CD4-positive, alpha-beta memory T cell (primary cell): ENCODE measurements around the gene GGA1. TPM values are rescaled to one million over a fixed set of nuclear protein-coding genes. Genes with fewer than 3 reads are reported as not detected.
A peak's percentile ranks its signal among the peaks of the same experiment; 100 is the strongest.

ENCODE experiments used
- CTCF ChIA-PET: fragments of 350-600 bp; sonication (Branson Sonifier 250); formaldehyde crosslinking; loops from one replicate; lab custom pipeline; 2021; ENCODE audit warnings: inconsistent platforms; ENCODE audit not compliant: partially characterized antibody; lab: Charles Lee
- POLR2A ChIA-PET: fragments of 350-600 bp; sonication (Branson Sonifier 250); formaldehyde crosslinking; loops from one replicate; lab custom pipeline; 2021; ENCODE audit not compliant: partially characterized antibody; lab: Charles Lee
- DNase-seq, 5 donors: peaks; one replicate each; pipeline versions ENCODE4 v3.0.0 to v3.0.0-alpha.2; 2020 to 2022; ENCODE audit warnings: mixed read lengths in 1 of 5
- H3K27ac ChIP-seq: one replicate; pipeline ENCODE4 v1.7.0; 2013; ENCODE audit warnings: low read depth, low read length
- H3K27me3 ChIP-seq: 2 replicates; pipeline ENCODE4 v1.7.0; 2013; ENCODE audit warnings: mild to moderate bottlenecking, low read length, moderate library complexity; ENCODE audit not compliant: insufficient read depth
- H3K36me3 ChIP-seq: 2 replicates; pipeline ENCODE4 v1.7.0; 2013; ENCODE audit warnings: mild to moderate bottlenecking, low read length, moderate library complexity; ENCODE audit not compliant: insufficient read depth
- H3K4me1 ChIP-seq: 2 replicates; pipeline ENCODE4 v1.7.0; 2013; ENCODE audit warnings: mild to moderate bottlenecking, low read length, moderate library complexity; ENCODE audit not compliant: insufficient read depth
- H3K4me3 ChIP-seq, 2 donors: one replicate each; pipeline ENCODE4 v1.7.0; 2013; ENCODE audit warnings: low read length in 2 of 2, mild to moderate bottlenecking in 1 of 2
- H3K9me3 ChIP-seq, 2 donors: one replicate each; pipeline ENCODE4 v1.7.0; 2013; ENCODE audit warnings: low read length in 2 of 2, control low read depth in 1 of 2; ENCODE audit not compliant: control insufficient read depth in 1 of 2
- H3K27ac Mint-ChIP-seq, 7 donors: one replicate each; pipeline ENCODE4 v1.8.0; 2020 to 2021; ENCODE audit warnings: mixed read lengths in 7 of 7, mild to moderate bottlenecking in 6 of 7, inconsistent platforms in 3 of 7, moderate library complexity in 3 of 7
- H3K27me3 Mint-ChIP-seq, 2 donors: one replicate each; pipeline ENCODE4 v1.8.0; 2020 to 2021; ENCODE audit warnings: mixed read lengths in 2 of 2
- H3K36me3 Mint-ChIP-seq, 2 donors: one replicate each; pipeline ENCODE4 v1.8.0; 2020 to 2021; ENCODE audit warnings: mixed read lengths in 2 of 2, inconsistent platforms in 1 of 2, mild to moderate bottlenecking in 1 of 2
- H3K4me1 Mint-ChIP-seq, 4 donors: one replicate each; pipeline ENCODE4 v1.8.0; 2020 to 2021; ENCODE audit warnings: mixed read lengths in 4 of 4, mild to moderate bottlenecking in 1 of 4
- H3K4me3 Mint-ChIP-seq, 8 donors: one replicate each; pipeline ENCODE4 v1.8.0; 2020 to 2021; ENCODE audit warnings: mixed read lengths in 8 of 8, mild to moderate bottlenecking in 7 of 8, moderate library complexity in 6 of 8, inconsistent platforms in 3 of 8
- H3K9me3 Mint-ChIP-seq, 8 donors: one replicate each; pipeline ENCODE4 v1.8.0; 2020 to 2021; ENCODE audit warnings: mixed read lengths in 8 of 8, mild to moderate bottlenecking in 5 of 8, inconsistent platforms in 3 of 8, moderate library complexity in 1 of 8
- intact Hi-C: fragments of 100-400 bp; cut with micrococcal nuclease; formaldehyde crosslinking; loops from one replicate; pipeline ENCODE4 v1.15.1; 2023
- polyA plus RNA-seq, 2 donors: library from polyadenylated mRNA; unstranded; fragments of 300-500 nt; fragmentation: Illumina TruSeq; gene quantifications; one replicate each; pipeline ENCODE4 v1.2.3, GENCODE V29; 2021
- total RNA-seq, 2 experiments: library from RNA; stranded (reverse); gene quantifications; one replicate each; pipeline ENCODE4 v1.2.3, GENCODE V29; 2021

GGA1 gene
- total and polyA plus RNA-seq, 4 experiments from 2014 or later = 16.3 to 109 (median 67.5) TPM

DNA sequence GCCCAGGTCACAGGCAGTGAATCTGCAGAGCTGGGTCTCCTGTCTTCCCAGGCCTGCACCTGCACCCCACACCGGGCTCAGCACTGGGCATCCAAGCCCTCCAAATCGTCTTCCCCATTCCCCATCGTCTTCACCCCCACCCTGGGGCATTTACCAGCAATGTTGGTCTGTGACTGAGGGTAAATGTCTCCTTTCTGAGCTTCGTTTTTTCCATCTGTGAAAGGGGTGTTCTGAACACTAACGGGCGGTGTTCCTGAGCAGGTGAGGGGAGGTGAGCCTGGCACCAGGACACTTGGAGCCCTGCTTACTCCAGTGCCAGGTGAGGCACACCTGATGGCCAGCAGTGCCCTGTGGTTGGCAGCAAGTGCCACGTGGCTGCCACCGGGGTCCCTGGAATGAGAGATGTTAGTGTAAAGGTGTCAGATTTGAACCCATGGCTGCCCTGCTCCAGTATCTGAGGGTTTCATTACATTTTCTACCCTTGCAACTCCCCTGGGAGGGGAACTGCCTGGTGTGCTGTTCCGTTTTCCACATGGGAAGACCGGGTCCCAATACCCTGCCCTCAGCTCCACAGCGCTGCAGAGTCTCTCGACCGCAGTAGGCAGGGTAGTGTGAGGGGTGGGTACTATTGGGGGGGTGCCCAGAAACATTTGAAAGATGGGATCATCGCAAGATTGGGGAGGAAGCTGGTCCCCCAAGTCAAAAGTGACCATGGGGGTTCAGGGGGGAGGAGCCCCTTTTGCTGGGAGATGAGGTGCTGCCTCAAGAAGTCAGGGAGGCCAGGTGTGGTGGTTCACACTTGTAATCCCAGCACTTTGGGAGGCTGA lies 46.4 kb upstream of the GGA1 start:
- DNase-seq = no peak
- peak overlapping the region in 2 of 7 donors; percentile 47 to 58 for H3K27ac Mint-ChIP-seq

DNA sequence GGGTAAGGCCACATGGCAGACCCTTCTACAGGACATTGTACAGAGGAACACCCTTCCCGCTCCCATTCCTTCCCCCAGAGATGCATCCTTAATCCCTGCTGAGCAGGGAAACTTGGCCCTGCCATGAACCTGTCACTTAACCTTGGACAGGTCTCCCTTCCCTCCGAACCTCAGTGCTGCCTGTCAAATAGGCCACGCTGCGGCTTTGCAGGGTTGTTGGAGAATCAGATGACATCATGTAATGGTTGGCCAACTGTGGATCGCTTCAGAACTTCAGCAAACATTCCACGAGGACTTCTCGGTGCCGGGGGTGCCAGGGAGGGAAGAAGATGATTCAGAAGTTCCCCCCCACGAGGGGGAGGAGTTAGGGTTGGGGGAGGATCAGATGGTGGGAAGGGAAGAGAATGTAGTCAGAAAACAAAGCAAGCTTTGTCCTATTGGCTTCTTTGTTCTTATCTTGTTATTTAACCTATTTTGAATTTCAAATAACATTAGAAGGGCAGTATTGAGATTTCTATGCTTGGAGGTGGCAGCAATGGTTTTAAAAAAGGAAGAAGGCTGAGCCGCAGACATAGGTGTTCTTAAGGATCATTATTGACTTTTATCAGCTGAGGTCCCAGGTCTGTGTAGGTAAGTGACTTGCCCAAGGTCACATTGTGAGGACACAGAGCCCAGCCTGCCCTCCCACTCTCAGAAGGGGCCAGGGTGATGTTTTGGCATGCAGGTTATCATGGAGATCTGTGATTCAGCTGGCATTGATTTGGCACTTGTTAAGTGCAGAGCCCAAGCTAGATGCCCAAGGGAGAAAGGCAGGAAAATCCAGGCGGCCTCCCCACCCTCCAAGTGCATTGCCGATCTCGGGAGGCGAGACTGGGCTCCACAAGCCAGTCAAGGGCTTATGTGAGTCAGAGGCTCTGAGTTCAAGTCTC lies 45.2 kb upstream of the GGA1 start:
- Mint-ChIP-seq H3K36me3 (no peaks in the 10 kb centered on the region), H3K4me1 (peaks cover 15 to 53% (median 31%) of the 10 kb centered on the region in 4 donors), H3K27ac (peak overlapping the region in 1 of 7 donors; percentile 10), H3K9me3 (no peaks in the 10 kb centered on the region), H3K4me3 (peak overlapping the region in 1 of 8 donors; percentile 78), H3K27me3 (peaks cover 23 to 33% of the 10 kb centered on the region in 2 donors)
- Histone ChIP-seq H3K36me3 (no peaks in the 10 kb centered on the region), H3K27ac (no peak overlapping the region), H3K9me3 (no peaks in the 10 kb centered on the region), H3K27me3 (peaks cover 28% of the 10 kb centered on the region), H3K4me1 (peaks cover 37% of the 10 kb centered on the region), H3K4me3 (no peak overlapping the region)
- no peak for DNase-seq
- ChIA-PET POLR2A (interaction anchor here (0.8 kb wide), 1 partner anchor 23 kb away, joined by 3 read pairs; no protein-coding TSS in a partner anchor), CTCF (interaction anchor here (0.7 to 21.0 kb wide), 7 partner anchors 9 to 207 kb away, joined by 3 to 523 read pairs (median 5); partner anchors contain the start of gene NOL12)
- intact Hi-C loops = no loop called here

More for the DNA sequence above, 46.4 kb upstream of the GGA1 start:
- H3K4me3 Mint-ChIP-seq = peak overlapping the region in 7 of 8 donors; percentile 61 to 91 (median 70)
- no peak overlapping the region for H3K4me3 ChIP-seq
- POLR2A ChIA-PET = interaction anchor here (0.7 to 1.4 kb wide), 2 partner anchors 20 to 24 kb away, joined by 3 to 6 read pairs; no protein-coding TSS in a partner anchor
- peaks cover 34% of the 10 kb centered on the region for H3K4me1 ChIP-seq
- no peaks in the 10 kb centered on the region for H3K36me3 Mint-ChIP-seq
- intact Hi-C loops = no loop called here
- no peaks in the 10 kb centered on the region for H3K36me3 ChIP-seq
- peaks cover 23 to 37% of the 10 kb centered on the region in 2 donors for H3K27me3 Mint-ChIP-seq
- H3K4me1 Mint-ChIP-seq = peaks cover 13 to 50% (median 27%) of the 10 kb centered on the region in 4 donors
- no peaks in the 10 kb centered on the region for H3K9me3 ChIP-seq
- CTCF ChIA-PET = interaction anchor here (0.7 to 21.0 kb wide), 9 partner anchors 8 to 320 kb away, joined by 3 to 523 read pairs (median 5); partner anchors contain the start of gene NOL12
- H3K27ac ChIP-seq = no peak overlapping the region
- peaks cover 28% of the 10 kb centered on the region for H3K27me3 ChIP-seq
- no peaks in the 10 kb centered on the region for H3K9me3 Mint-ChIP-seq

DNA sequence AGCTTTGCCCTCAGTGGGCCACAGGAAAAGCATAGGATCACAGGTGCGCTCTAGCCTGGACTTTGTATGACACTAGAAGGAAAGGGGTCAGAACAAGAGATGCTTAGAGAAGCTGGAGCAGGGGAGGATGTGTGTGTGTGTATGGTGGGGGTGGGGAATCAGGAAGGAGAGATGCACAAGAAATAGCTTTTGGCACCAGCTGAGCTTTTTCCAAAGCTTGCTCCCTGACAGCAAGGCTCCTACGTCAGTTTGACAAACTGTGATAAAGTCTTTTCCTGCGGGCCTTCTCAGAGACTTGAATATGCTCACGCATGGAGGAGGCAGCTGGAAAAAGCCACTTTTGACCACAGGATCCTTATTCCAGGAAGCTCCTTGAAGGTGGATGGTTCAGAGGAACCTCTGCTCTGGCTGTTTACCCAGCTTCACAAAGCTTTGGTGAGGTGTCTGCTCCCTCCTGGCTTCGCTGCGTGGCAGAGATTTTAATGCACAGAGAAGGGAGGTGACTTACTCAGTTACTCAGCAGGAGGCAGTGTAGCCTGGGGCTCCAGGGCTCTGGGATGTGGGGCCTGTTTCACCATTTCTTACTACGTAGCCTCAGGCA lies 44.4 kb upstream of the GGA1 start:
- no peak for DNase-seq
- Mint-ChIP-seq H3K36me3 (no peaks in the 10 kb centered on the region), H3K4me3 (no peak overlapping the region), H3K27me3 (peaks cover 22 to 33% of the 10 kb centered on the region in 2 donors), H3K9me3 (no peaks in the 10 kb centered on the region), H3K4me1 (peaks cover 15 to 53% (median 31%) of the 10 kb centered on the region in 4 donors), H3K27ac (peak overlapping the region in 1 of 7 donors; percentile 22)
- peaks cover 37% of the 10 kb centered on the region for H3K4me1 ChIP-seq
- H3K27ac ChIP-seq = no peak overlapping the region
- ChIA-PET POLR2A (interaction anchor here (0.8 kb wide), 1 partner anchor 24 kb away, joined by 3 read pairs; no protein-coding TSS in a partner anchor), CTCF (interaction anchor here (0.7 to 21.0 kb wide), 9 partner anchors 7 to 247 kb away, joined by 3 to 523 read pairs (median 4); no protein-coding TSS in a partner anchor)
- peaks cover 28% of the 10 kb centered on the region for H3K27me3 ChIP-seq
- H3K4me3 ChIP-seq = no peak overlapping the region
- H3K36me3 ChIP-seq = no peaks in the 10 kb centered on the region
- intact Hi-C loops = no loop called here
- no peaks in the 10 kb centered on the region for H3K9me3 ChIP-seq

DNA sequence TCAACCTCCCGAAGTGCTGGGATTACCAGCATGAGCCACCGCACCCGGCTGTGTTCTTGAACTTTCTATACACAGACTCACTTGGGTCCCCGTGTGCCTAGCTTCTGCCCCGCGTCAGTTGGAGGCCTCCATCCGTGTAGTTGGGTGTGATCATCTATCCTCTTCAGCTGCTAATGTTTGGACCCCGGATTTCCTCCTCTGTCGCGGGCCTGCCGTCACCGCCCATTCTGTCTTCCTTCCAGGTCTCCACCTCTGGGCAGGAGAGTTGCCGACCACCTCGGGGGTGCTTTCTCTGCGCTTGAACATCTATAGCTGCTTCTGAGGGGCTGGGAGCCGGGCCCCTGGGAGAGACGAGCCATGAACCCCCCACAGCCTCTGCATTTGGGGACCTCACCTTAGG lies 42.8 kb upstream of the GGA1 start:
- POLR2A ChIA-PET = interaction anchor here (1.0 to 3.5 kb wide), 9 partner anchors 9 to 256 kb away, joined by 3 to 60 read pairs (median 5); partner anchors contain the start of genes MFNG and NOL12
- peak overlapping the region in 4 of 7 donors; percentile 6 to 81 (median 42) for H3K27ac Mint-ChIP-seq
- peak overlapping the region in 3 of 8 donors; percentile 26 to 67 (median 54) for H3K4me3 Mint-ChIP-seq

DNA sequence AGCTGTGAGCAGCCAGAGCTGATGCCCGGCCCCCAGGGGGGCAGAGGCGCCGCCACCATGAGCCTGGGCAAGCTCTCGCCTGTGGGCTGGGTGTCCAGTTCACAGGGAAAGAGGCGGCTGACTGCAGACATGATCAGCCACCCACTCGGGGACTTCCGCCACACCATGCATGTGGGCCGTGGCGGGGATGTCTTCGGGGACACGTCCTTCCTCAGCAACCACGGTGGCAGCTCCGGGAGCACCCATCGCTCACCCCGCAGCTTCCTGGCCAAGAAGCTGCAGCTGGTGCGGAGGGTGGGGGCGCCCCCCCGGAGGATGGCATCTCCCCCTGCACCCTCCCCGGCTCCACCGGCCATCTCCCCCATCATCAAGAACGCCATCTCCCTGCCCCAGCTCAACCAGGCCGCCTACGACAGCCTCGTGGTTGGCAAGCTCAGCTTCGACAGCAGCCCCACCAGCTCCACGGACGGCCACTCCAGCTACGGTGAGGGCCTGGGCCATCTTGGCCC lies 42.3 kb upstream of the GGA1 start:
- H3K4me3 Mint-ChIP-seq = peak overlapping the region in 5 of 8 donors; percentile 57 to 85 (median 70)
- H3K27ac Mint-ChIP-seq = peak overlapping the region in 3 of 7 donors; percentile 62 to 81 (median 63)
- H3K36me3 Mint-ChIP-seq = no peaks in the 10 kb centered on the region
- Histone ChIP-seq H3K4me3 (peak overlapping the region; percentile 6 to 15), H3K9me3 (no peaks in the 10 kb centered on the region), H3K27me3 (peaks cover 19% of the 10 kb centered on the region), H3K27ac (no peak overlapping the region), H3K4me1 (peaks cover 30% of the 10 kb centered on the region), H3K36me3 (no peaks in the 10 kb centered on the region)
- ChIA-PET POLR2A (interaction anchor here (0.8 to 3.5 kb wide), 15 partner anchors 8 to 367 kb away, joined by 3 to 60 read pairs (median 5); partner anchors contain the start of genes GGA1, MFNG and NOL12), CTCF (interaction anchor here (0.9 to 21.0 kb wide), 33 partner anchors 9 to 486 kb away, joined by 3 to 523 read pairs (median 5); partner anchors contain the start of genes LGALS2, MFNG and PDXP)
- H3K27me3 Mint-ChIP-seq = peaks cover 20 to 29% of the 10 kb centered on the region in 2 donors
- DNase-seq = peak; percentile 25 to 71 (median 47)
- H3K9me3 Mint-ChIP-seq = no peaks in the 10 kb centered on the region
- peaks cover 15 to 44% (median 31%) of the 10 kb centered on the region in 4 donors for H3K4me1 Mint-ChIP-seq
- intact Hi-C loops = loop anchor here (2.0 kb wide), 2 partner anchors 82 to 300 kb away; no protein-coding TSS in a partner anchor

More for the DNA sequence above, 42.8 kb upstream of the GGA1 start:
- Mint-ChIP-seq H3K9me3 (no peaks in the 10 kb centered on the region), H3K36me3 (no peaks in the 10 kb centered on the region), H3K4me1 (peaks cover 15 to 48% (median 31%) of the 10 kb centered on the region in 4 donors), H3K27me3 (peaks cover 22 to 29% of the 10 kb centered on the region in 2 donors)
- no peak for DNase-seq
- H3K27me3 ChIP-seq = peaks cover 24% of the 10 kb centered on the region
- CTCF ChIA-PET = interaction anchor here (1.0 to 21.0 kb wide), 15 partner anchors 9 to 307 kb away, joined by 3 to 523 read pairs (median 8); partner anchors contain the start of gene LGALS2
- peaks cover 36% of the 10 kb centered on the region for H3K4me1 ChIP-seq
- intact Hi-C loops = loop anchor here (2.0 kb wide), 2 partner anchors 81 to 299 kb away; no protein-coding TSS in a partner anchor
- no peaks in the 10 kb centered on the region for H3K9me3 ChIP-seq
- no peak overlapping the region for H3K27ac ChIP-seq
- no peak overlapping the region for H3K4me3 ChIP-seq
- no peaks in the 10 kb centered on the region for H3K36me3 ChIP-seq
